NCI-H2029 treated with DMSO at 0.1 percent for 48 hours (cell line): Measurements from ENCODE around the gene RSRP1.

Source experiments
- DNase-seq: peaks from one replicate; lab custom pipeline; 2025; lab: John Stamatoyannopoulos, UW

The RSRP1 gene

GRCh38 chr1:25217598-25218232, 29.5 kb downstream of the RSRP1 start:
- no peak for DNase-seq

DNA sequence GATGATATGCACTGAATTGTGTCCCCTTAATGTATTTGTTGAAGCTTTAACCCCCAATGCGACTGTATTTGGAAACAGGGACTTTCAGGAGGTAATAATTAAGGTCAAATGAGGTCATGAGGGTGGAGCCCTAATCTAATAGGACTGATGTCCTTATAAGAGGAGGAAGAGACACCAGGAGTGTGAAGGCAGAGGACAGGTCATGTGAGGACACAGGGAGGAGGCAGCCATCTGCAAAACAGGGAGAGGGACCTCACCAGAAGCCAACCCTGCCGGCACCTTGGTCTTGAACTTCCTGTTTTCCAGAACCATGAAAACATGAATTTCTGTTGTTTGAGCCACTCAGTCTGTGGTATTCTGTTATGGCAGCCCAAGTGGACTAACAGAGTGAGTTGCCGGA, 30.2 kb downstream of the RSRP1 start:
- no peak for DNase-seq

DNA sequence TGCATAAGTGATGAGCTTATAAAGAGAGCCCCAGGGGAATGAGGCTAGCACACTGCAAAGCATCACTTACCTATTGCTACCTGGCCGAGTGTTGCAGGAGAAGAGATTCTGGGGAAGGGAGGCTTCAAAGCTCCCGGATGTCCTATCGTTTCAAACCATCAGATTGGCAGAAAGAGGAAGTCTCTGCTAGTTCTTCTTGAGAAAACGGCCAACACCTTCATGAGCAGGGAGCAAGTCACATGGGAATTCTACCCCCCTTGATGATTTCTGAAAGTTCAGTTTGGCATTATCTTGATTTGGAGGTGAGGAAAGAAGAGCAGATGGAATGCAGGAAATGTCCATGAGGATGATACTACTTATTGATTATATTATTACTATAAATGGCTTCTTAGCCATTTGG, 31.1 kb downstream of the RSRP1 start:
- DNase-seq, result no peak

- DNase-seq, result no peak
Observed at GRCh38 chr1:25212725-25213124, 34.5 kb downstream of the RSRP1 start.

DNA sequence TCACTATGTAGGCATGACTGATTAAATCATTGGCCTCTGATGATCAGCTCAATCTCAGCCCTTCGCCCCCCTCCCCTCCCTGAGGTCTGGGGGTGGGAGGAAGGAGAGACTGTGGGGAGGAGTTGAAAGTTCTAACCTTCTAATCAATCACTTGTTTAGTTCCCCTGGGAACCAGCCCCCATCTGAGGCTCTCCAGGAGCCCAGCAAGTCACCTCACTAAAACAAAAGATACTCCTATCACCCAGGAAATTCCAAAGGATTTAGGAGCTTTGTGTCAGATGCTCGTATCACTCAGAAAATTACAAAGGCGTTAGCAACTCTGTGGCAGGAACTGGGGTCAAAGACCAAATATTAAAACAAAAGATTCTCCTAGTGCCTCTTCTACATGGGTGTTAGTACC, 36.5 kb downstream of the RSRP1 start:
- DNase-seq, result no peak

DNA sequence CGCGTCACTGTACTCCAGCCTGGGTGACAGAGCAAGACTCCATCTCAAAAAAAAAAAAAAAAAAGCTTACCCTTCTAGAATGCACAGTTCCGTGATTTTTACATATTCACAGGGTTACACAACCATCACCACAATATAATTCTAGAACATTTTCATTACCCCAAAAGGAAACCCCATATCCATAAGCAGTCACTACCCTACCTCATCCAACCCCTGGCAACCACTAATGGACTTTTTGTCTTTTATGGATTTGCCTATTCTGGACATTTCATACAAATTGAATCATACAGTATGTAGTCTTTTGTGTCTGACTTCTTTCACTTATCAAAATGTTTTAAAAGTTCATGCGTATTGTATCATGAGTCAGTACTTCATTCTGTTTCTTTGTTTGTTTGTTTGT, 37.7 kb downstream of the RSRP1 start:
- no peak for DNase-seq

DNA sequence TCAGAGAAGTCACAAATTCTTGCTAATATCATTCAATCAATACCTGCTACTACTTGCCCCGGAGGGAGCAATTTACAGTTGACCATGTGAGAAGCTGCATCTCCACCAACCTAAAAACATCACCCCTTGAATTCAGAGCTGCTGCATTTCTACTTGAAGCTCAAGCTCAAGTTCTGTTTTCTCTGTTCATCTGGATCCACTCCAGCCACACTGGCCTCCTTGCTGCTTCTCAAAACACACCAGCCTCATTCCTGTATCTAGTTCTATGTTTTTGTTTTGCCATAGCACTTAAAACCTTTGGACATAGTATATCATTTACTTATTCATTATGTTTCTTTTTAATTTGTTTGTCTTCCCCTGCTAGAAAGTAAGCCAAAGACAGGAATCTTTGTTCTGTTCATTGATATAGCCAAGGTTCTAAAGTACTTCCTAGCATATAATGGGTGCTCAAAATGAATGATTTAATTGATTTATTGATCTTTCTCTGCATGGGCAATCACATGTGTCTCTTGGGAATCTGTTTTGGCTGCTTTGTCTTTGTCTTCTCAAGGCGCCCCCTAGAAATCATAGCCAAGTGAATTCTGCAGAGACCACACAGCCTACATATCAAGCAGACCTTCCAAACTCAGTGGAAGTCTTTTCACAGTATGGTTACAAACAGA, 38.6 kb downstream of the RSRP1 start:
- DNase-seq, result peak; percentile 2

- DNase-seq, result no peak
Observed at GRCh38 chr1:25208092-25208491, 39.2 kb downstream of the RSRP1 start.

- DNase-seq, result no peak
Observed at GRCh38 chr1:25206201-25206600, 41.1 kb downstream of the RSRP1 start.

DNA sequence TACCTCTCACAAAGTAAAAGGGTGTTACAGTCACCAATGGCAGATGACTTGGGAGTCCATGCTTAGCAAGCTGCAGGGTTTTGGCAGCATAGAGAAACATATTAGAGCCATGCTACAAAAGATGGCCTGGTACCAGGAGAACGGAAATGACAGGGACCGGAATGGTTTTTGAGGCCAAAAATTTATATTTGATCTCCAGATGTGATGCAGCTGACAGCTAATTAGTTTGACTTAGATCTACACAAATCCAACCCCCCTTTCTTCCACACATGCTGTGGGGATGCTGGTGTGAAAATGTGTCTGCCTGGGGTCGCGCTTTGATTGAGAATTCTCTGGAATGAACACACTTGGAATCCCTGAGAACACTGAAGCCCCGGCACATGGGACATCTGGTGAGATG, 41.5 kb downstream of the RSRP1 start:
- no peak for DNase-seq

DNA sequence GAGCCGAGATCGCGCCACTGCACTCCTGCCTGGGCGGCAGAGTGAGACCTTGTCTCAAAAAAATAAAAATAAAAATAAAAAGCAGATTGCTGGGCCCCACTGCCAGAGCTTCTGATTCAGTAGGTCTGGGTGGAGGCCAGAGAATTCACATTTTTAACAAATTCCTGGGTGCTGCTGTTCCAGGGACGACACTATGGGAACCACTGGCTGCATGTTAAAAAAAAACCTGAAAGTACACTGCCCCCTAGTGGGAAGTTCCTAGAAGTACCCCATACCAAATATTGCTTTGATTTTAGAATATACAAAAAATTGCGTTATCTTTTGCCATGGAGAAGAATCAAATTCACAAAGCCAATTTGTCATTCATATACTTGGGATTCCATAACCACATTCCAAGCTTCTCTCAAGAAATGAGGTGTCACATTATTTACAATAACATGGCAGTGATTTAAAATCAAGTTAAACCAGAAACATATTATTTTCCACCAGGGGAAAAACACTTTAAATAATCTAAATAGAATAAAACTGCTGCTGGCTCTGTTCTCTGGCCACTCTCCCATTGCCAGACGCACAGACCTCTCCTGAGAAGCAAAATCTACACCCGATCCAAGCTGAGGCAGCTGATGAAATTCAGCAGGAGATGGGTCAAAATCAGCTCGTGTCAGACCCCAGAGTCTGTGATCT, 42.3 kb downstream of the RSRP1 start:
- DNase-seq, result peak; percentile 35

- no peak for DNase-seq
Observed at GRCh38 chr1:25201006-25201405, 46.2 kb downstream of the RSRP1 start.

DNA sequence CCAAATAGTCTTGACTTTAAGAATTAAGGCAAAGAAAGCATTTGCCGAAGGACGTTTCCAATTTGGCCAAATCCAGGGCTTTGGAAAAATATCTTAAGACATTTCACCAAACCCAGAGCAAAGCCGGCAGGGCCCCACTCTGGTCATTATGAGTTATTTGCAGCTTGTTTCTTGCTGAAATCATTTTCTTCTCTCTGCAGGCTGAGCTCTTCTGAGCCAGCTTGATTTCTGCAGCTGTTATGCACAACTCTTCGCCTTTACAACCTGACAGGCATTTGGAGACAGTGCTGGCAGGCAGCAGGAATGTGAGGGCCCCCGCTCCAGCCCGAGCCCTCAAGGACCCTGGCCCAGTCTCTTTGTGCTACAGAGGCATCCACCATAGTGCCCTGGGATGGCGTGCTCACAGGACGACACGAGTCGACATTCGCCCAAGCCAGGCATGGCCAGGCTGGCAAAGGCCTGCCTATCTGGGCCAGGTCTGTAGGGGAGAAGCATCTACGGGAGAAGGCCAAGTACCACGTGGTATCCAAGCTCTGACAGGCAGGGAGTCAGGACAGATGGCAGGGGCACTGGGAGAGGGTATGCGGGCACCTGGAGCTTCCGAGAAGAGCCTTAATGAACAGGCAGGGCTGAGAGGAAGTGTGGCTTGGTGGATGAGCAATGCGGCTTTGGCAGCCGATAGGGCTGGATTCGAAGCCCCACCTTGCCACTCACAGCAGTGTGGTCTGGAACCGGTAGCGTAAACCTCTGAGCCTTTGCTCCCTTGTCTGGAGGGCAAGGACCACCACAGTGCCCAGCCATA, 47.2 kb downstream of the RSRP1 start:
- no peak for DNase-seq

DNA sequence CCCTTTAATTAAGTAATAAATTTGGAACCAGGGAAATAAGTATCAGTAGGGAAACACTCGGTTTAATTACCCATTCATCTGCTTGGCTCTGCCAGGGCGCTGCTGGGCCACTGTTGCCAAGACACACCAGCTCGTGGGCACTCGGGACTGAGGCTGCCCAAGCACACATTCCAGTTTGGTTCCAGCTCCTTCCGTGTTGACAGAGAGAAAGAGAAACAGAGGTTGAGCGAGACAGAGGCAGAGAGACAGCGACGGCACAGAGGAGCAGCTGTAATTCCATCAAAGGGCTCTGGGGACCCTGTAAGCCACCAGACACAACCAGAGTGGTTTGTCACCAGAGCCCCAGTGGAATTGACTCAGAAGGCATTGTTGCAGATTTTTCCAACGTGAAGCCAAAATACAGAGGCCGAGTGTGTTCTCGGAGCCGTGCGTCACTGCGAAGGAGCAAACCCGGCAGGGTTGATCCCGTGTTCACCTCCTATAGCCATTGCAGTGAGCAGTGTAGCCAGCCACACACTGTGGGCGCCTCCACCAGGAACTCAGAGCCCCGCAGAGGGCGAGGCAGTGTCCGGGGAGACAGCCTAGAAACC, 48.5 kb downstream of the RSRP1 start:
- peak; percentile 80 for DNase-seq

GRCh38 chr1:25197982-25198662, 49.1 kb downstream of the RSRP1 start:
- DNase-seq, result peak; percentile 46

- peak; percentile 77 for DNase-seq
Observed at GRCh38 chr1:25197235-25197975, 49.8 kb downstream of the RSRP1 start.

GRCh38 chr1:25196830-25197229, 50.4 kb downstream of the RSRP1 start:
- DNase-seq, result no peak

DNA sequence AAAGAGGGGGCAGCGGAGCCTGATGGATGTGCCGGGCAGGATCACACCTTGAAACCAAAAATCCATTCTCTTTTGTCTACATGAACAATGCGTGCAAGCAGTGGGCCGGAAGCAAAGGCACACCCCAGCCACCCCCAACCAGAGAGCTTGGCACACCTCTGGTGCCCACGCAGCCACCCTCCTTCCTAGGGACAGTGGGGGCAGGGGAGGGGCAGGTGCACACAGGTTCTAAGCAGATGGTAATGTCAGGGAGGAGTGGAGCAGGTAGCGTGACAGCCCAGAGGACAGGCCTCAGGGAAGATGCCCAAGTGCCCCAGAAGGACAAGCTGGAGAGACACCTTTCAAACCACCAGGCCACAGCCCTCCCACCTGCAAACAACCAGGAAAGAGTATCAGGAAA, 51.4 kb downstream of the RSRP1 start:
- peak; percentile 67 for DNase-seq

GRCh38 chr1:25194572-25195020, 52.7 kb downstream of the RSRP1 start:
- peak; percentile 28 for DNase-seq

GRCh38 chr1:25194054-25194453, 53.2 kb downstream of the RSRP1 start:
- no peak for DNase-seq

DNA sequence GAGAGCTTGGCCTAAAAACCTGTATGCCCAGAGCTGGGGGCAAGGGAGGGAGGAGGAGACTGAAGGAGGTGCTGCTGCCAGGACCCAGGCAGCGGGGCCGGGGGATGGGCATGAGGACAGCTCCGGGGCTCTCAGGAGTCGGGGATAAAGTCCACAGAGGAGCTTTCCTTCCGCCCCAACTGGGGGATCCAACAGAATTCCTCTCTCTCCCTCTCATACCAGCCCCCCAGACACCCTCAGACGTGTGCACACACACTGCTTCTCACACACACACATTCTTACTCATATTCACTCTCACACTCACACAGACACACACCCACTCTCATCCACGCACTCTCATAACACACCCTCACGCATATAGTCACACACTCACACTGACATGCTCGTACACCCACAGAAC, 54.0 kb downstream of the RSRP1 start:
- DNase-seq, result no peak
